OCI-LY7 (cell line): Measurements from ENCODE around the gene CABP1. TPM values are rescaled to one million over a fixed set of nuclear protein-coding genes. Genes with fewer than 3 reads are reported as not detected.

Experiments
- BruUV-seq: library from RNA; stranded (reverse); fragments of 400-500 nt; replicated peaks from 2 replicates; lab custom pipeline; 2021; lab: Mats Ljungman, UMichigan
- CTCF ChIA-PET: fragments of 300-600 bp; sonication (Branson Sonifier 250); formaldehyde crosslinking; loops from one replicate; lab custom pipeline; 2022; ENCODE audit warnings: antibody characterized with exemption; ENCODE audit not compliant: unreplicated experiment; lab: Charles Lee
- POLR2A ChIA-PET: fragments of 300-600 bp; sonication (Branson Sonifier 250); formaldehyde crosslinking; loops from one replicate; lab custom pipeline; 2022; ENCODE audit warnings: antibody characterized with exemption; lab: Charles Lee
- DNase-seq: peaks from one replicate; pipeline ENCODE4 v3.0.0-alpha.2; 2015; ENCODE audit warnings: low spot score
- H2AFZ ChIP-seq: fragments of 200-600 bp; sonication (generic), shearing (Covaris generic); 2 replicates; pipeline ENCODE4 v1.6.1; 2014; ENCODE audit warnings: mild to moderate bottlenecking, antibody characterized with exemption, low read length, moderate library complexity
- H3K27ac ChIP-seq: fragments of 200-600 bp; sonication (generic); 2 replicates; pipeline ENCODE4 v1.5.1; 2014; ENCODE audit warnings: mixed run types, low read depth, mild to moderate bottlenecking, moderate library complexity, low read length, inconsistent platforms; ENCODE audit not compliant: poor library complexity, severe bottlenecking
- H3K36me3 ChIP-seq: fragments of 200-600 bp; sonication (generic); 2 replicates; pipeline ENCODE4 v1.6.1; 2014; ENCODE audit warnings: mild to moderate bottlenecking, antibody characterized with exemption, low read length, moderate library complexity, mixed read lengths; ENCODE audit not compliant: insufficient read depth
- H3K4me1 ChIP-seq: fragments of 200-600 bp; sonication (generic); 2 replicates; pipeline ENCODE4 v1.5.1; 2014; ENCODE audit warnings: mild to moderate bottlenecking, low read length; ENCODE audit not compliant: insufficient read depth, poor library complexity, severe bottlenecking
- H3K4me2 ChIP-seq: fragments of 200-600 bp; sonication (generic); 2 replicates; pipeline ENCODE4 v1.6.1; 2014; ENCODE audit warnings: mild to moderate bottlenecking, low read length
- H3K4me3 ChIP-seq: fragments of 200-600 bp; sonication (generic); 2 replicates; pipeline ENCODE4 v1.5.1; 2014; ENCODE audit warnings: mild to moderate bottlenecking, low read depth, low read length; ENCODE audit not compliant: poor library complexity, severe bottlenecking
- H3K79me2 ChIP-seq: fragments of 200-600 bp; sonication (generic); 2 replicates; pipeline ENCODE4 v1.6.1; 2016; ENCODE audit warnings: low read depth, mild to moderate bottlenecking, low read length, moderate library complexity, mixed read lengths; ENCODE audit not compliant: insufficient read depth
- H3K9me2 ChIP-seq: fragments of 200-600 bp; sonication (generic); 2 replicates; pipeline ENCODE4 v1.6.1; 2016; ENCODE audit warnings: mild to moderate bottlenecking, low read length, mixed read lengths; ENCODE audit not compliant: insufficient read depth
- H3K9me3 ChIP-seq: fragments of 200-600 bp; sonication (generic); 2 replicates; pipeline ENCODE4 v1.6.1; 2014; ENCODE audit warnings: mild to moderate bottlenecking, mixed run types, low read length, mixed read lengths
- H4K20me1 ChIP-seq: fragments of 200-600 bp; sonication (generic); 2 replicates; pipeline ENCODE4 v1.6.1; 2014; ENCODE audit warnings: mild to moderate bottlenecking, antibody characterized with exemption, low read length, moderate library complexity, mixed read lengths; ENCODE audit not compliant: insufficient read depth
- EZH2phosphoT487 ChIP-seq: fragments of 200-600 bp; sonication (generic); IDR thresholded peaks from 2 replicates; pipeline ENCODE4 v1.6.1; 2018; ENCODE audit warnings: low read depth, borderline replicate concordance, mild to moderate bottlenecking, mixed run types, antibody characterized with exemption, low read length, moderate library complexity, mixed read lengths
- intact Hi-C: fragments of 100-400 bp; cut with micrococcal nuclease; formaldehyde crosslinking; loops from one replicate; pipeline ENCODE4 v1.10.0; 2022; ENCODE audit not compliant: unreplicated experiment
- total RNA-seq, 2 experiments: library from RNA; depleted of rRNA in 1 of 2; stranded (reverse); fragments of >200 nt in 1 of 2; shearing (Covaris generic) in 1 of 2; gene quantifications; 2 replicates each; pipeline ENCODE4 v1.2.3, GENCODE V29; 2014 to 2022
- TF ChIP-seq, protein P1 (sequence below): fragments of 200-600 bp; sonication (generic); conservative IDR thresholded peaks from 2 replicates; pipeline ENCODE4 v1.5.1; 2014; ENCODE audit warnings: mild to moderate bottlenecking, antibody characterized with exemption, low read length, moderate library complexity, mixed read lengths

Gene CABP1
- total RNA-seq, 2 experiments from 2014 or later = 0.79 to 3.8 TPM

GRCh38 chr12:120680165-120680738 lies 39.8 kb downstream of the CABP1 start:
- Histone ChIP-seq H3K27ac (peak overlapping the region; percentile 21), H3K36me3 (no peaks in the 10 kb centered on the region), H3K9me2 (no peaks in the 10 kb centered on the region), H2AFZ (peak overlapping the region; percentile 91), H3K4me1 (peaks cover 61% of the 10 kb centered on the region), H3K4me2 (peak overlapping the region; percentile 42), H4K20me1 (no peaks in the 10 kb centered on the region), H3K79me2 (no peaks in the 10 kb centered on the region), H3K4me3 (no peak overlapping the region), H3K9me3 (no peaks in the 10 kb centered on the region; the same call in 1 of the 2 replicates)
- peak; percentile 26 for DNase-seq
- TF ChIP-seq, protein P1, sequence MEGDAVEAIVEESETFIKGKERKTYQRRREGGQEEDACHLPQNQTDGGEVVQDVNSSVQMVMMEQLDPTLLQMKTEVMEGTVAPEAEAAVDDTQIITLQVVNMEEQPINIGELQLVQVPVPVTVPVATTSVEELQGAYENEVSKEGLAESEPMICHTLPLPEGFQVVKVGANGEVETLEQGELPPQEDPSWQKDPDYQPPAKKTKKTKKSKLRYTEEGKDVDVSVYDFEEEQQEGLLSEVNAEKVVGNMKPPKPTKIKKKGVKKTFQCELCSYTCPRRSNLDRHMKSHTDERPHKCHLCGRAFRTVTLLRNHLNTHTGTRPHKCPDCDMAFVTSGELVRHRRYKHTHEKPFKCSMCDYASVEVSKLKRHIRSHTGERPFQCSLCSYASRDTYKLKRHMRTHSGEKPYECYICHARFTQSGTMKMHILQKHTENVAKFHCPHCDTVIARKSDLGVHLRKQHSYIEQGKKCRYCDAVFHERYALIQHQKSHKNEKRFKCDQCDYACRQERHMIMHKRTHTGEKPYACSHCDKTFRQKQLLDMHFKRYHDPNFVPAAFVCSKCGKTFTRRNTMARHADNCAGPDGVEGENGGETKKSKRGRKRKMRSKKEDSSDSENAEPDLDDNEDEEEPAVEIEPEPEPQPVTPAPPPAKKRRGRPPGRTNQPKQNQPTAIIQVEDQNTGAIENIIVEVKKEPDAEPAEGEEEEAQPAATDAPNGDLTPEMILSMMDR = no peak
- TF ChIP-seq EZH2phosphoT487 = no peak
- ChIA-PET POLR2A (interaction anchor here (1.0 kb wide), 1 partner anchor 10 kb away, joined by 3 read pairs; no protein-coding TSS in a partner anchor), CTCF (interaction anchor here (0.6 to 1.5 kb wide), 2 partner anchors 14 to 211 kb away, joined by 3 read pairs; partner anchors contain the start of gene SRSF9)
- intact Hi-C loops = no loop called here
- no TSS peak for BruUV-seq

DNA sequence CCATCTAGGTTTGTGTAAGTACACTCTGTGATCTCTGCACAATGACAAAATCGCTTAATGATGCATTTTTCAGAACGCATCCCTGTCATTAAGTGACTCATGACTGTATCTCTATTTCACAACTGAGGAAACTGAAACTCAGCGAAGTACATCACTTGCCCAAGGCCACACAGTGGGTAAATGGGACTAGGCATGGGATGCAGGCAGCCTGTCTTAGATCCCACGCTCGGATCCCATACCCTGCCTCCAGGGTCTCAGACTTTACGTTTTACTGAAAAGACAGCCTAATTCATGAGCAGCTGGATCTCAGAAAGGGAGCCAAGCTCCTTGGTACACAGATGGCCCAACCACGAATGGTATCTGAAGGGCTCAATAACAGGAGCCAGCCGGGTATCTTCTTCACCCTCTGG lies 44.1 kb downstream of the CABP1 start:
- H3K4me3 ChIP-seq = peak overlapping the region; percentile 12
- no peaks in the 10 kb centered on the region; the same call in 1 of the 2 replicates for H3K9me3 ChIP-seq
- peaks cover 16% of the 10 kb centered on the region for H4K20me1 ChIP-seq
- BruUV-seq = no TSS peak
- H3K36me3 ChIP-seq = no peaks in the 10 kb centered on the region; the same call in 1 of the 2 replicates
- ChIA-PET CTCF (interaction anchor here (0.9 kb wide), 2 partner anchors 15 to 18 kb away, joined by 3 read pairs; no protein-coding TSS in a partner anchor), POLR2A (interaction anchor here (1.3 to 1.4 kb wide), 2 partner anchors 9 to 11 kb away, joined by 3 to 8 read pairs; no protein-coding TSS in a partner anchor)
- peak overlapping the region; percentile 82 for H2AFZ ChIP-seq
- H3K9me2 ChIP-seq = no peaks in the 10 kb centered on the region
- no peak for TF ChIP-seq EZH2phosphoT487
- TF ChIP-seq, protein P1 = no peak
- H3K4me2 ChIP-seq = peak overlapping the region; percentile 64
- H3K27ac ChIP-seq = peak overlapping the region; percentile 94
- no peak for DNase-seq
- H3K4me1 ChIP-seq = peaks cover 58% of the 10 kb centered on the region
- intact Hi-C loops = no loop called here
- peaks cover 25% of the 10 kb centered on the region for H3K79me2 ChIP-seq

DNA sequence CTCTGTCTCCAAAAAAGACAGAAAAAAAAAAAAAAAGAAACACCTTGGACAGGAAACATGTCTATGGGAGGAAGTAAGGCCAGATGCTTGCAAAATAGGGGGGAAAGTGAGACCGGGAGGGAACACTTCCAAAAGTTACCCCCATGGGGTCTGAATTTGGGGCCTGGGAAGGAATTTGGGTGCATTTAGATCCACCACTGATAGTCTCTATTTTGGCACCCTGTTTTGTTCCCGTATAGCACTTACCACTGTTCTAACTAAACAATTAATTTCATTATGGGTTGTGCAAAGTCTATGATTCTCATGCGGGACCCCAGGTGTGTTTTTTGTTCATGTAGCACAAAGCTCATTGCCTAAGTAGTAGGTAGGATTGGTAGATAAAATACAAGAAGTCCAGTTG lies 45.1 kb downstream of the CABP1 start:
- H3K9me2 ChIP-seq = no peaks in the 10 kb centered on the region
- ChIA-PET POLR2A (interaction anchor here (0.5 to 1.6 kb wide), 3 partner anchors 10 to 19 kb away, joined by 3 to 4 read pairs (median 3); no protein-coding TSS in a partner anchor), CTCF (no interaction called here)
- peak overlapping the region; percentile 90 for H3K4me2 ChIP-seq
- H2AFZ ChIP-seq = peak overlapping the region; percentile 82; the same call in 1 of the 2 replicates
- H3K27ac ChIP-seq = peak overlapping the region; percentile 94
- H3K79me2 ChIP-seq = peaks cover 35% of the 10 kb centered on the region
- DNase-seq = no peak
- intact Hi-C loops = no loop called here
- H3K9me3 ChIP-seq = no peaks in the 10 kb centered on the region; the same call in 1 of the 2 replicates
- BruUV-seq = no TSS peak
- TF ChIP-seq, protein P1 = no peak
- TF ChIP-seq EZH2phosphoT487 = no peak
- H3K36me3 ChIP-seq = peaks cover 4% of the 10 kb centered on the region; the same call in 1 of the 2 replicates
- H4K20me1 ChIP-seq = peaks cover 20% of the 10 kb centered on the region
- peak overlapping the region; percentile 91 for H3K4me3 ChIP-seq
- peaks cover 58% of the 10 kb centered on the region for H3K4me1 ChIP-seq
